CD14-positive monocyte (primary cell): ENCODE measurements around the gene PIP5K1B. TPM values are rescaled to one million over a fixed set of nuclear protein-coding genes. Genes with fewer than 3 reads are reported as not detected.

Experiments used
- DNase-seq, 3 donors: peaks; one replicate each; pipeline ENCODE4 v3.0.0-alpha.2; 2011 to 2022
- H2AFZ ChIP-seq: 2 replicates; pipeline ENCODE4 v1.6.0; 2012; ENCODE audit warnings: mild to moderate bottlenecking, low read depth, low read length, inconsistent platforms; ENCODE audit not compliant: insufficient read depth, poor library complexity, severe bottlenecking
- H3K27ac ChIP-seq, 2 donors: 1 replicate in 1 of 2; 2 replicates in 1 of 2; pipeline ENCODE4 v1.5.1; 2012 to 2013; ENCODE audit warnings: low read length in 2 of 2, control low read depth in 1 of 2, inconsistent platforms in 1 of 2, low read depth in 1 of 2, mild to moderate bottlenecking in 1 of 2
- H3K27me3 ChIP-seq, 2 donors: one replicate each; pipeline versions ENCODE4 v1.6.0 to v1.6.1; 2011 to 2013; ENCODE audit warnings: low read length in 2 of 2; ENCODE audit not compliant: control insufficient read depth in 2 of 2, insufficient read depth in 2 of 2
- H3K36me3 ChIP-seq, 2 donors: replicated peaks in 1 of 2; 1 replicate in 1 of 2; 2 replicates in 1 of 2; pipeline versions ENCODE4 v1.5.1 to v1.6.1; 2012 to 2013; ENCODE audit warnings: low read length in 2 of 2, control low read depth in 1 of 2, inconsistent platforms in 1 of 2, mild to moderate bottlenecking in 1 of 2; ENCODE audit not compliant: insufficient read depth in 2 of 2, control insufficient read depth in 1 of 2
- H3K4me1 ChIP-seq, 2 donors: 1 replicate in 1 of 2; 2 replicates in 1 of 2; pipeline versions ENCODE4 v1.5.1 to v1.6.1; 2012 to 2013; ENCODE audit warnings: low read length in 2 of 2, control low read depth in 1 of 2, inconsistent platforms in 1 of 2, mild to moderate bottlenecking in 1 of 2, moderate library complexity in 1 of 2; ENCODE audit not compliant: insufficient read depth in 2 of 2, control insufficient read depth in 1 of 2
- H3K4me2 ChIP-seq: replicated peaks from 2 replicates; pipeline ENCODE3; 2012; ENCODE audit warnings: low read length, moderate library complexity, mild to moderate bottlenecking; ENCODE audit not compliant: poor library complexity, severe bottlenecking; ENCODE audit errors: extremely low read depth
- H3K4me3 ChIP-seq, 3 experiments: fragments of 200-600 bp in 1 of 3; sonication (generic) in 1 of 3; replicated peaks in 1 of 3; 1 replicate in 2 of 3; 2 replicates in 1 of 3; pipeline ENCODE4 v1.5.1; 2011 to 2013; ENCODE audit warnings: low read length in 3 of 3, mild to moderate bottlenecking in 3 of 3, control low read depth in 2 of 3, low read depth in 2 of 3, inconsistent platforms in 1 of 3, moderate library complexity in 1 of 3
- H3K79me2 ChIP-seq: 2 replicates; pipeline ENCODE4 v1.6.0; 2012; ENCODE audit warnings: mild to moderate bottlenecking, control low read depth, inconsistent platforms, low read length, moderate library complexity; ENCODE audit not compliant: insufficient read depth
- H3K9ac ChIP-seq: 2 replicates; pipeline ENCODE4 v1.6.0; 2017; ENCODE audit warnings: low read length, mild to moderate bottlenecking; ENCODE audit not compliant: insufficient read depth, poor library complexity, severe bottlenecking
- H3K9me3 ChIP-seq, 2 donors: replicated peaks in 1 of 2; 1 replicate in 1 of 2; 2 replicates in 1 of 2; pipeline versions ENCODE4 v1.5.1 to v1.6.1; 2012 to 2013; ENCODE audit warnings: low read length in 2 of 2, control low read depth in 1 of 2; ENCODE audit not compliant: control insufficient read depth in 1 of 2, insufficient read depth in 1 of 2
- H4K20me1 ChIP-seq: 2 replicates; pipeline ENCODE4 v1.6.0; 2012; ENCODE audit warnings: mild to moderate bottlenecking, low read length, control low read depth, moderate library complexity; ENCODE audit not compliant: insufficient read depth
- H3K27ac Mint-ChIP-seq, 7 donors: one replicate each; pipeline ENCODE4 v1.8.0; 2020; ENCODE audit warnings: mild to moderate bottlenecking in 7 of 7, mixed read lengths in 7 of 7, moderate library complexity in 6 of 7, inconsistent platforms in 2 of 7
- H3K27me3 Mint-ChIP-seq, 3 donors: one replicate each; pipeline ENCODE4 v1.8.0; 2021 to 2022; ENCODE audit warnings: low read depth in 3 of 3, mild to moderate bottlenecking in 3 of 3, mixed read lengths in 3 of 3, moderate library complexity in 3 of 3, inconsistent platforms in 1 of 3
- H3K36me3 Mint-ChIP-seq, 2 donors: one replicate each; pipeline ENCODE4 v1.8.0; 2020; ENCODE audit warnings: mixed read lengths in 2 of 2, inconsistent platforms in 1 of 2, mild to moderate bottlenecking in 1 of 2
- H3K4me1 Mint-ChIP-seq: one replicate; pipeline ENCODE4 v1.8.0; 2020; ENCODE audit warnings: mild to moderate bottlenecking, mixed read lengths
- H3K4me3 Mint-ChIP-seq, 2 donors: one replicate each; pipeline ENCODE4 v1.8.0; 2020; ENCODE audit warnings: mild to moderate bottlenecking in 2 of 2, mixed read lengths in 2 of 2, moderate library complexity in 1 of 2
- H3K9me3 Mint-ChIP-seq, 7 donors: one replicate each; pipeline ENCODE4 v1.8.0; 2020 to 2022; ENCODE audit warnings: mixed read lengths in 7 of 7, mild to moderate bottlenecking in 6 of 7, moderate library complexity in 6 of 7, inconsistent platforms in 2 of 7
- CTCF ChIP-seq: fragments of 200-600 bp; IDR thresholded peaks from one replicate; pipeline ENCODE4 v1.8.0; 2022; ENCODE audit warnings: antibody characterized with exemption, mild to moderate bottlenecking
- WGBS: methylation state at CpG from one replicate; pipeline ENCODE4 v1.1.5; 2013; ENCODE audit warnings: missing lambda C conversion rate; ENCODE audit not compliant: insufficient coverage; 5-methylcytosine and 5-hydroxymethylcytosine counted together
- intact Hi-C, 2 donors: fragments of 100-400 bp; cut with micrococcal nuclease; formaldehyde crosslinking; loops; one replicate each; pipeline versions ENCODE4 v1.15.0 to v1.15.1; 2023
- polyA plus RNA-seq, 3 donors: library from polyadenylated mRNA; depleted of rRNA in 1 of 3; unstranded in 2 of 3; stranded (reverse) in 1 of 3; fragments of 300-500 nt in 2 of 3; fragments of >200 nt in 1 of 3; fragmentation: Illumina TruSeq in 2 of 3; gene quantifications; 1 replicate in 2 of 3; 2 replicates in 1 of 3; pipeline ENCODE4 v1.2.3, GENCODE V29; 2012 to 2021

PIP5K1B gene
- polyA plus RNA-seq, 3 donors: 0.18 to 4.1 (median 0.87) TPM

GRCh38 chr9:68672215-68672614, 32.8 kb upstream of the PIP5K1B start:
- H3K4me3 ChIP-seq: no peak overlapping the region
- no peak for TF ChIP-seq CTCF
- intact Hi-C loops: no loop called here
- no peaks in the 10 kb centered on the region for H3K79me2 ChIP-seq
- Mint-ChIP-seq H3K27me3 (peaks cover 6 to 8% (median 6%) of the 10 kb centered on the region in 3 donors), H3K9me3 (no peaks in the 10 kb centered on the region), H3K27ac (no peak overlapping the region), H3K4me3 (no peak overlapping the region), H3K4me1 (no peaks in the 10 kb centered on the region), H3K36me3 (no peaks in the 10 kb centered on the region)
- no peak for DNase-seq
- no peak overlapping the region for H2AFZ ChIP-seq
- H4K20me1 ChIP-seq: no peaks in the 10 kb centered on the region
- H3K36me3 ChIP-seq: no peaks in the 10 kb centered on the region
- no peaks in the 10 kb centered on the region for H3K4me1 ChIP-seq
- WGBS: 100% methylated on average over 1 of the region's 1 CpG
- H3K9ac ChIP-seq: no peak overlapping the region
- peaks cover 0 to 3% of the 10 kb centered on the region in 2 donors for H3K27me3 ChIP-seq
- no peak overlapping the region for H3K27ac ChIP-seq
- H3K9me3 ChIP-seq: no peaks in the 10 kb centered on the region
- H3K4me2 ChIP-seq: no peak overlapping the region

- intact Hi-C loops: no loop called here
- Mint-ChIP-seq H3K27me3 (peaks cover 6 to 8% (median 6%) of the 10 kb centered on the region in 3 donors), H3K27ac (no peak overlapping the region)
Measured at GRCh38 chr9:68672625-68673024, 32.4 kb upstream of the PIP5K1B start.

More at GRCh38 chr9:68672625-68673024, 32.4 kb upstream of the PIP5K1B start:
- Histone ChIP-seq H4K20me1 (no peaks in the 10 kb centered on the region), H2AFZ (no peak overlapping the region), H3K4me3 (no peak overlapping the region), H3K36me3 (no peaks in the 10 kb centered on the region), H3K27ac (no peak overlapping the region), H3K4me2 (no peak overlapping the region), H3K27me3 (peaks cover 0 to 3% of the 10 kb centered on the region in 2 donors), H3K79me2 (no peaks in the 10 kb centered on the region), H3K4me1 (no peaks in the 10 kb centered on the region), H3K9me3 (no peaks in the 10 kb centered on the region), H3K9ac (no peak overlapping the region)
- DNase-seq: no peak
- TF ChIP-seq CTCF: no peak
- no peak overlapping the region for H3K4me3 Mint-ChIP-seq
- H3K4me1 Mint-ChIP-seq: no peaks in the 10 kb centered on the region
- no peaks in the 10 kb centered on the region for H3K36me3 Mint-ChIP-seq
- no peaks in the 10 kb centered on the region for H3K9me3 Mint-ChIP-seq
